Measurements from ENCODE around the gene HNRNPA0.

GRCh38 chr5:137706841-137707240 is 47.3 kb downstream of the HNRNPA0 start:
- no peak for TF ChIP-seq CTCF (conservative IDR thresholded peaks at IDR 0.05; ENCODE audit: low read depth in 2 of 2)
- no peak for TF ChIP-seq CREB1 (CRISPR knock-in tag; IDR thresholded peaks at IDR 0.05; ENCODE audit: low read depth)
- TF ChIP-seq EZH2phosphoT487 (IDR thresholded peaks at IDR 0.05; ENCODE audit: unreplicated experiment): no peak
- TF ChIP-seq EZH2 (IDR thresholded peaks at IDR 0.05; ENCODE audit: low read depth, unreplicated experiment): no peak

All from GM23338 (cell line).